ENCODE measurements around the gene GDPD5. TPM values are rescaled to one million over a fixed set of nuclear protein-coding genes. Genes with fewer than 3 reads are reported as not detected.

GDPD5 gene
- total and polyA plus RNA-seq, 9 of the 15 experiments (the other 6 are each of a cell fraction or from before 2014, with no cell fraction given), result 0.32 to 27.3 (median 8.0) TPM

DNA sequence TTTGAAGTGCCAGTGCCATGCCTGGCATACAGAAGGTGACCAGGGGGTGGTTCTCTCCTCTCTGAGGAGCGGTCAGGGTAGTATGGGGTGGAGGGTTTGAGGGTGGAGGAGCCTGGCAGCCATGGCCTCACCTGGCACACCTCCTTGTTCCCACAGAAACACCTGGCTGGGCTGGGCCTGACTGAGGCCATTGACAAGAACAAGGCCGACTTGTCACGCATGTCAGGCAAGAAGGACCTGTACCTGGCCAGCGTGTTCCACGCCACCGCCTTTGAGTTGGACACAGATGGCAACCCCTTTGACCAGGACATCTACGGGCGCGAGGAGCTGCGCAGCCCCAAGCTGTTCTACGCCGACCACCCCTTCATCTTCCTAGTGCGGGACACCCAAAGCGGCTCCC is 45.9 kb upstream of the GDPD5 start:
- TF ChIP-seq ZKSCAN1 (IDR thresholded peaks at IDR 0.05; ENCODE audit: low read depth, low read length) (no peak), POLR2G (IDR thresholded peaks at IDR 0.05; ENCODE audit: low read depth, low read length) (peak; percentile 32; the same call in 1 of the 2 replicates), RBFOX2 (IDR thresholded peaks at IDR 0.05; ENCODE audit: low read depth, low read length) (peak; percentile 54), ARID2 (IDR thresholded peaks at IDR 0.05) (no peak)
- ChIA-PET CTCF (ENCODE audit: low intra/inter-chr PET ratio) (no interaction called here), POLR2A (interaction anchor here (1.1 to 8.8 kb wide), 4 partner anchors 9 to 19 kb away, joined by 3 to 115 read pairs (median 4); partner anchors contain the start of gene SERPINH1)
- H3K4me2 ChIP-seq (ENCODE audit: insufficient read depth, low read length), result no peak overlapping the region
- intact Hi-C loops (cut with micrococcal nuclease), result no loop called here
- ATAC-seq (no peak), DNase-seq (ENCODE audit: extremely low read depth in 1 of 4, low spot score in 3 of 4) (no peak), FAIRE-seq (no peak)
- peaks cover 65% of the 10 kb centered on the region for H3K36me3 ChIP-seq (ENCODE audit: control insufficient read depth, insufficient read depth, low read length)
- no peak overlapping the region for H3K4me3 ChIP-seq
- no peaks in the 10 kb centered on the region for H3K27me3 ChIP-seq (ENCODE audit: control insufficient read depth in 2 of 2, insufficient read depth in 2 of 2, low read length in 2 of 2)
- 95% methylated on average over 9 of the region's 14 CpGs for WGBS (ENCODE audit: insufficient coverage, low coverage, missing lambda C conversion rate)
- no peak overlapping the region for H3K27ac ChIP-seq (ENCODE audit: extremely low read depth, low read depth, low read length)
- no peak overlapping the region for H3K9ac ChIP-seq (ENCODE audit: insufficient read depth in 1 of 2, low read depth in 2 of 2, low read length in 2 of 2)
- peaks cover 4 to 8% of the 10 kb centered on the region in 2 experiments; a peak in 4 of 5 replicates for H3K4me1 ChIP-seq (replicated peaks in 1 of 2; ENCODE audit: control insufficient read depth in 2 of 2, insufficient read depth in 2 of 2, low read length in 2 of 2)
- no TSS peak for BruUV-seq (replicated peaks)
- no peaks in the 10 kb centered on the region for H3K9me3 ChIP-seq (replicated peaks; ENCODE audit: control insufficient read depth, insufficient read depth, low read depth, low read length)
- no peaks in the 10 kb centered on the region for H4K20me1 ChIP-seq (replicated peaks; ENCODE audit: control insufficient read depth, insufficient read depth, low read length)
- H3K9me1 ChIP-seq (ENCODE audit: control insufficient read depth, insufficient read depth, low read length), result no peaks in the 10 kb centered on the region
- in situ Hi-C loops (cut with MboI), result no loop called here
- H3K79me2 ChIP-seq (ENCODE audit: control insufficient read depth, insufficient read depth, low read length), result no peaks in the 10 kb centered on the region; the same call in 2 of the 3 replicates
- no peak overlapping the region for H2AFZ ChIP-seq (ENCODE audit: low read depth, low read length)

GRCh38 chr11:75570559-75571139 is 44.9 kb upstream of the GDPD5 start:
- no peak for FAIRE-seq
- ATAC-seq, result no peak
- no TSS peak for BruUV-seq (replicated peaks)
- Histone ChIP-seq H4K20me1 (replicated peaks; ENCODE audit: control insufficient read depth, insufficient read depth, low read length) (no peaks in the 10 kb centered on the region), H3K9ac (ENCODE audit: insufficient read depth in 1 of 2, low read depth in 2 of 2, low read length in 2 of 2) (no peak overlapping the region), H3K4me3 (no peak overlapping the region), H3K9me3 (replicated peaks; ENCODE audit: control insufficient read depth, insufficient read depth, low read depth, low read length) (no peaks in the 10 kb centered on the region), H3K79me2 (ENCODE audit: control insufficient read depth, insufficient read depth, low read length) (peaks cover 4% of the 10 kb centered on the region; the same call in 2 of the 3 replicates), H3K36me3 (ENCODE audit: control insufficient read depth, insufficient read depth, low read length) (peaks cover 75% of the 10 kb centered on the region), H3K9me1 (ENCODE audit: control insufficient read depth, insufficient read depth, low read length) (no peaks in the 10 kb centered on the region), H3K27me3 (ENCODE audit: control insufficient read depth in 2 of 2, insufficient read depth in 2 of 2, low read length in 2 of 2) (no peaks in the 10 kb centered on the region), H3K4me1 (replicated peaks in 1 of 2; ENCODE audit: control insufficient read depth in 2 of 2, insufficient read depth in 2 of 2, low read length in 2 of 2) (peaks cover 0 to 11% of the 10 kb centered on the region in 2 experiments; a peak in 2 of 5 replicates), H2AFZ (ENCODE audit: low read depth, low read length) (no peak overlapping the region), H3K27ac (ENCODE audit: extremely low read depth, low read depth, low read length) (no peak overlapping the region), H3K4me2 (ENCODE audit: insufficient read depth, low read length) (no peak overlapping the region)
- TF ChIP-seq OTX1 (CRISPR knock-in tag; IDR thresholded peaks at IDR 0.05) (no peak), RBFOX2 (IDR thresholded peaks at IDR 0.05; ENCODE audit: low read depth, low read length) (0 out of 2 replicates have a peak, but pooled peaks have one; percentile 16), ZNF561 (CRISPR knock-in tag; conservative IDR thresholded peaks at IDR 0.05) (no peak), KAT8 (IDR thresholded peaks at IDR 0.05; ENCODE audit: low read depth) (no peak), ZC3H4 (CRISPR knock-in tag; IDR thresholded peaks at IDR 0.05; ENCODE audit: borderline replicate concordance) (peak; percentile 87; the same call in 1 of the 2 replicates)
- 76% methylated on average over 9 of the region's 9 CpGs for WGBS (ENCODE audit: insufficient coverage, low coverage, missing lambda C conversion rate)
- in situ Hi-C loops (cut with MboI), result no loop called here
- DNase-seq (ENCODE audit: extremely low read depth in 1 of 4, low spot score in 3 of 4), result no peak
- ChIA-PET POLR2A (interaction anchor here (1.0 to 8.8 kb wide), 5 partner anchors 8 to 260 kb away, joined by 3 to 115 read pairs (median 6); partner anchors contain the start of gene SERPINH1), CTCF (ENCODE audit: low intra/inter-chr PET ratio) (no interaction called here)
- intact Hi-C loops (cut with micrococcal nuclease), result no loop called here
